ENCODE measurements around the gene PLXNA2.
A peak's percentile ranks its signal among the peaks of the same experiment; 100 is the strongest.

The PLXNA2 gene

GRCh38 chr1:208202333-208202995, 41.7 kb downstream of the PLXNA2 start:
- H3K27me3 Mint-ChIP-seq: no peaks in the 10 kb centered on the region
- H3K4me1 Mint-ChIP-seq: no peaks in the 10 kb centered on the region
- no peaks in the 10 kb centered on the region for H3K9me3 Mint-ChIP-seq
- H3K27ac Mint-ChIP-seq: no peak overlapping the region
- no peak overlapping the region for H3K4me3 Mint-ChIP-seq
- H3K36me3 Mint-ChIP-seq (ENCODE audit: low read depth): no peaks in the 10 kb centered on the region
- no peak for DNase-seq
- no peak for ATAC-seq

GRCh38 chr1:208201229-208201628, 43.0 kb downstream of the PLXNA2 start:
- Mint-ChIP-seq H3K27me3 (no peaks in the 10 kb centered on the region), H3K4me3 (no peak overlapping the region), H3K27ac (no peak overlapping the region), H3K4me1 (no peaks in the 10 kb centered on the region), H3K9me3 (no peaks in the 10 kb centered on the region), H3K36me3 (ENCODE audit: low read depth) (no peaks in the 10 kb centered on the region)
- DNase-seq (no peak), ATAC-seq (no peak)

- H3K4me3 Mint-ChIP-seq: no peak overlapping the region
- no peak for DNase-seq
- H3K36me3 Mint-ChIP-seq (ENCODE audit: low read depth): no peaks in the 10 kb centered on the region
- no peaks in the 10 kb centered on the region for H3K9me3 Mint-ChIP-seq
- H3K27me3 Mint-ChIP-seq: no peaks in the 10 kb centered on the region
- H3K27ac Mint-ChIP-seq: no peak overlapping the region
- no peaks in the 10 kb centered on the region for H3K4me1 Mint-ChIP-seq
- no peak for ATAC-seq
Observed at GRCh38 chr1:208200116-208200515, 44.1 kb downstream of the PLXNA2 start.

GRCh38 chr1:208198236-208198635, 45.9 kb downstream of the PLXNA2 start:
- H3K4me1 Mint-ChIP-seq: no peaks in the 10 kb centered on the region
- DNase-seq (no peak), ATAC-seq (no peak)
- no peak overlapping the region for H3K4me3 Mint-ChIP-seq
- H3K27ac Mint-ChIP-seq: no peak overlapping the region
- no peaks in the 10 kb centered on the region for H3K27me3 Mint-ChIP-seq
- no peaks in the 10 kb centered on the region for H3K36me3 Mint-ChIP-seq (ENCODE audit: low read depth)
- H3K9me3 Mint-ChIP-seq: no peaks in the 10 kb centered on the region

GRCh38 chr1:208194944-208195343, 49.2 kb downstream of the PLXNA2 start:
- ATAC-seq (no peak), DNase-seq (no peak)
- Mint-ChIP-seq H3K27ac (no peak overlapping the region), H3K36me3 (ENCODE audit: low read depth) (no peaks in the 10 kb centered on the region), H3K4me1 (no peaks in the 10 kb centered on the region), H3K27me3 (no peaks in the 10 kb centered on the region), H3K4me3 (no peak overlapping the region), H3K9me3 (no peaks in the 10 kb centered on the region)

GRCh38 chr1:208192995-208193394, 51.2 kb downstream of the PLXNA2 start:
- Mint-ChIP-seq H3K4me3 (no peak overlapping the region), H3K27me3 (no peaks in the 10 kb centered on the region), H3K27ac (no peak overlapping the region), H3K9me3 (no peaks in the 10 kb centered on the region), H3K4me1 (peaks cover 7% of the 10 kb centered on the region), H3K36me3 (ENCODE audit: low read depth) (no peaks in the 10 kb centered on the region)
- ATAC-seq: no peak
- DNase-seq: no peak

- H3K4me1 Mint-ChIP-seq: peaks cover 7% of the 10 kb centered on the region
- peaks cover 4% of the 10 kb centered on the region for H3K27me3 Mint-ChIP-seq
- DNase-seq: no peak
- no peaks in the 10 kb centered on the region for H3K9me3 Mint-ChIP-seq
- H3K36me3 Mint-ChIP-seq (ENCODE audit: low read depth): no peaks in the 10 kb centered on the region
- no peak overlapping the region for H3K4me3 Mint-ChIP-seq
- ATAC-seq: no peak
- no peak overlapping the region for H3K27ac Mint-ChIP-seq
Observed at GRCh38 chr1:208190784-208191183, 53.4 kb downstream of the PLXNA2 start.

- Mint-ChIP-seq H3K9me3 (no peaks in the 10 kb centered on the region), H3K4me3 (no peak overlapping the region), H3K4me1 (peaks cover 7% of the 10 kb centered on the region), H3K27me3 (peaks cover 6% of the 10 kb centered on the region), H3K27ac (no peak overlapping the region), H3K36me3 (ENCODE audit: low read depth) (no peaks in the 10 kb centered on the region)
- no peak for ATAC-seq
- DNase-seq: no peak
Observed at GRCh38 chr1:208189716-208190115, 54.5 kb downstream of the PLXNA2 start.

GRCh38 chr1:208189183-208189582, 55.0 kb downstream of the PLXNA2 start:
- DNase-seq (no peak), ATAC-seq (peak; percentile 75)
- Mint-ChIP-seq H3K9me3 (no peaks in the 10 kb centered on the region), H3K4me3 (no peak overlapping the region), H3K27me3 (peaks cover 6% of the 10 kb centered on the region), H3K4me1 (peaks cover 7% of the 10 kb centered on the region), H3K36me3 (ENCODE audit: low read depth) (no peaks in the 10 kb centered on the region), H3K27ac (no peak overlapping the region)

GRCh38 chr1:208188607-208189006, 55.6 kb downstream of the PLXNA2 start:
- Mint-ChIP-seq H3K36me3 (ENCODE audit: low read depth) (no peaks in the 10 kb centered on the region), H3K27ac (no peak overlapping the region), H3K4me1 (peaks cover 7% of the 10 kb centered on the region), H3K4me3 (no peak overlapping the region), H3K9me3 (no peaks in the 10 kb centered on the region), H3K27me3 (peaks cover 6% of the 10 kb centered on the region)
- no peak for DNase-seq
- ATAC-seq: no peak

GRCh38 chr1:208187499-208188041, 56.6 kb downstream of the PLXNA2 start:
- H3K4me3 Mint-ChIP-seq: no peak overlapping the region
- no peak for ATAC-seq
- no peak overlapping the region for H3K27ac Mint-ChIP-seq

GRCh38 chr1:208185801-208186231, 58.4 kb downstream of the PLXNA2 start:
- Mint-ChIP-seq H3K36me3 (ENCODE audit: low read depth) (no peaks in the 10 kb centered on the region), H3K9me3 (no peaks in the 10 kb centered on the region), H3K4me3 (no peak overlapping the region), H3K27me3 (peaks cover 9% of the 10 kb centered on the region), H3K27ac (no peak overlapping the region), H3K4me1 (peaks cover 7% of the 10 kb centered on the region)
- DNase-seq (no peak), ATAC-seq (no peak)

More at GRCh38 chr1:208187499-208188041, 56.6 kb downstream of the PLXNA2 start:
- Mint-ChIP-seq H3K9me3 (no peaks in the 10 kb centered on the region), H3K36me3 (ENCODE audit: low read depth) (no peaks in the 10 kb centered on the region), H3K27me3 (peaks cover 9% of the 10 kb centered on the region), H3K4me1 (peaks cover 7% of the 10 kb centered on the region)
- DNase-seq: no peak

GRCh38 chr1:208184966-208185654, 59.1 kb downstream of the PLXNA2 start:
- Mint-ChIP-seq H3K36me3 (ENCODE audit: low read depth) (no peaks in the 10 kb centered on the region), H3K4me1 (peaks cover 7% of the 10 kb centered on the region), H3K27ac (no peak overlapping the region), H3K4me3 (no peak overlapping the region), H3K27me3 (peaks cover 9% of the 10 kb centered on the region), H3K9me3 (no peaks in the 10 kb centered on the region)
- DNase-seq (no peak), ATAC-seq (no peak)

GRCh38 chr1:208183977-208184911, 59.9 kb downstream of the PLXNA2 start:
- Mint-ChIP-seq H3K27ac (no peak overlapping the region), H3K9me3 (no peaks in the 10 kb centered on the region)

More at GRCh38 chr1:208183977-208184911, 59.9 kb downstream of the PLXNA2 start:
- Mint-ChIP-seq H3K4me3 (no peak overlapping the region), H3K4me1 (peaks cover 5% of the 10 kb centered on the region), H3K36me3 (ENCODE audit: low read depth) (no peaks in the 10 kb centered on the region), H3K27me3 (peaks cover 9% of the 10 kb centered on the region)
- ATAC-seq (peak; percentile 86), DNase-seq (no peak)
